Mesendoderm (in vitro differentiated cells): Measurements from ENCODE around the gene MYOF.
A peak's percentile ranks its signal among the peaks of the same experiment; 100 is the strongest.

Source experiments
- DNase-seq: peaks from one replicate; pipeline ENCODE4 v3.0.0; 2013
- H2AK5ac ChIP-seq: 2 replicates; pipeline ENCODE4 v1.6.1; 2013; ENCODE audit warnings: low read length, inconsistent platforms
- H2BK120ac ChIP-seq: 2 replicates; pipeline ENCODE4 v1.6.1; 2013; ENCODE audit warnings: low read depth, mild to moderate bottlenecking, low read length, moderate library complexity, mixed read lengths
- H2BK15ac ChIP-seq: replicated peaks from 2 replicates; pipeline ENCODE4 v1.6.1; 2013; ENCODE audit warnings: low read depth, mild to moderate bottlenecking, moderate library complexity
- H2BK5ac ChIP-seq: 2 replicates; pipeline ENCODE4 v1.6.1; 2013; ENCODE audit warnings: low read length, inconsistent platforms
- H3K18ac ChIP-seq: 2 replicates; pipeline ENCODE4 v1.6.1; 2013; ENCODE audit warnings: mild to moderate bottlenecking, low read length, mixed read lengths
- H3K23ac ChIP-seq: one replicate; pipeline ENCODE4 v1.6.1; 2013; ENCODE audit warnings: low read length
- H3K27ac ChIP-seq: 2 replicates; pipeline ENCODE4 v1.5.1; 2013; ENCODE audit warnings: low read depth, mild to moderate bottlenecking, inconsistent platforms, low read length, moderate library complexity
- H3K27me3 ChIP-seq: 2 replicates; pipeline ENCODE4 v1.6.1; 2013; ENCODE audit warnings: low read length, control low read depth, mild to moderate bottlenecking, inconsistent platforms; ENCODE audit not compliant: insufficient read depth, poor library complexity
- H3K36me3 ChIP-seq: 2 replicates; pipeline ENCODE4 v1.6.1; 2013; ENCODE audit warnings: low read length, inconsistent platforms; ENCODE audit not compliant: control insufficient read depth, insufficient read depth
- H3K4ac ChIP-seq: one replicate; pipeline ENCODE4 v1.6.1; 2013; ENCODE audit warnings: low read depth, mild to moderate bottlenecking, low read length, moderate library complexity
- H3K4me1 ChIP-seq: 2 replicates; pipeline ENCODE4 v1.6.1; 2013; ENCODE audit warnings: low read depth, low read length, inconsistent platforms; ENCODE audit not compliant: control insufficient read depth
- H3K4me2 ChIP-seq: 2 replicates; pipeline ENCODE4 v1.6.1; 2013; ENCODE audit warnings: low read length
- H3K4me3 ChIP-seq: 2 replicates; pipeline ENCODE4 v1.5.1; 2013; ENCODE audit warnings: mild to moderate bottlenecking, low read length
- H3K56ac ChIP-seq: one replicate; pipeline ENCODE4 v1.6.1; 2013; ENCODE audit warnings: low read length
- H3K79me1 ChIP-seq: 2 replicates; pipeline ENCODE4 v1.6.1; 2013; ENCODE audit warnings: low read length, inconsistent platforms
- H3K79me2 ChIP-seq: 2 replicates; pipeline ENCODE4 v1.6.1; 2013; ENCODE audit warnings: mild to moderate bottlenecking, low read length; ENCODE audit not compliant: control insufficient read depth, insufficient read depth
- H3K9ac ChIP-seq: 2 replicates; pipeline ENCODE4 v1.6.1; 2013; ENCODE audit warnings: low read length, inconsistent platforms
- H4K5ac ChIP-seq: one replicate; pipeline ENCODE4 v1.6.1; 2013; ENCODE audit warnings: low read length
- H4K8ac ChIP-seq: one replicate; pipeline ENCODE4 v1.6.1; 2013; ENCODE audit warnings: low read depth, mild to moderate bottlenecking, control low read depth, low read length, moderate library complexity
- WGBS: extraction: QIAGEN DNeasy Blood & Tissue Kit; methylation state at CpG from one replicate; pipeline ENCODE4 v1.1.7; 2013; ENCODE audit warnings: low lambda C conversion rate, missing lambda C conversion rate; ENCODE audit not compliant: insufficient coverage; ENCODE audit errors: extremely low coverage; 5-methylcytosine and 5-hydroxymethylcytosine counted together

The MYOF gene

GRCh38 chr10:93299606-93300287 lies 182.4 kb downstream of the MYOF start:
- H2AK5ac ChIP-seq, result no peak overlapping the region
- H3K18ac ChIP-seq, result peak overlapping the region; percentile 94
- H3K36me3 ChIP-seq, result no peaks in the 10 kb centered on the region
- peak overlapping the region; percentile 77 for H4K5ac ChIP-seq
- no peak overlapping the region for H4K8ac ChIP-seq
- no peaks in the 10 kb centered on the region for H3K79me2 ChIP-seq
- peak overlapping the region; percentile 63 for H3K56ac ChIP-seq
- H2BK15ac ChIP-seq, result no peak overlapping the region
- no peak overlapping the region for H3K9ac ChIP-seq
- H3K4me3 ChIP-seq, result no peak overlapping the region
- H2BK5ac ChIP-seq, result peak overlapping the region; percentile 54
- no peak overlapping the region for H3K4me2 ChIP-seq
- H2BK120ac ChIP-seq, result peak overlapping the region; percentile 68
- no peaks in the 10 kb centered on the region for H3K4me1 ChIP-seq
- no peak overlapping the region for H3K27ac ChIP-seq
- no peak overlapping the region for H3K23ac ChIP-seq
- H3K4ac ChIP-seq, result peak overlapping the region; percentile 37
- H3K79me1 ChIP-seq, result no peaks in the 10 kb centered on the region
- DNase-seq, result no peak
- WGBS, result no CpG with 5 or more reads among the region's 18 CpGs
- H3K27me3 ChIP-seq, result no peaks in the 10 kb centered on the region

DNA sequence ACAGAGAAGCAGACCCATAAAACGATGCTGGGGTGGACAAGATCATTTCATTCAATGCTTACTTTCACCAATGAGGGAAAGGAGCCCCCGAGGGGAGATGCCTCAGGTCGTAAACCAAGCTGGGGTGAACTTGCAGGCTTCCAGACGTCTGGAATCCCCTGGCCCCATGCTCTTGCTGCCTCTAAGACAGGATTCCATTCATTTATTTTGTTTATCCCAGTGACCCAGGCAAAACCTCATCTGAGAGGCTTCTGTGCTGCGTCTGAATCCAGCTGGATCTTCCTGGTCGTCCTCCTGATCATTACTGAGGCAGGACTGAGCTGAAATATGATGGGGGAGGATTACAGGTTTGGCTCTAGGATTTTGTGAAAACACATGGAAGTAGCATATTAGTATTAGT lies 182.9 kb downstream of the MYOF start:
- H3K4ac ChIP-seq, result no peak overlapping the region
- H3K27me3 ChIP-seq, result no peaks in the 10 kb centered on the region
- no peak overlapping the region for H2BK15ac ChIP-seq
- no peak overlapping the region for H2AK5ac ChIP-seq
- no peak overlapping the region for H4K5ac ChIP-seq
- no peaks in the 10 kb centered on the region for H3K79me1 ChIP-seq
- no peaks in the 10 kb centered on the region for H3K36me3 ChIP-seq
- peak overlapping the region; percentile 82 for H2BK120ac ChIP-seq
- H3K56ac ChIP-seq, result no peak overlapping the region
- no peak overlapping the region for H3K4me2 ChIP-seq
- no peak overlapping the region for H4K8ac ChIP-seq
- H3K27ac ChIP-seq, result no peak overlapping the region
- WGBS, result no CpG with 5 or more reads among the region's 6 CpGs
- no peak overlapping the region for H3K4me3 ChIP-seq
- peak overlapping the region; percentile 85 for H3K18ac ChIP-seq
- no peaks in the 10 kb centered on the region for H3K4me1 ChIP-seq
- peak; percentile 42 for DNase-seq
- H3K23ac ChIP-seq, result no peak overlapping the region
- no peak overlapping the region for H3K9ac ChIP-seq
- H3K79me2 ChIP-seq, result no peaks in the 10 kb centered on the region
- H2BK5ac ChIP-seq, result no peak overlapping the region

DNA sequence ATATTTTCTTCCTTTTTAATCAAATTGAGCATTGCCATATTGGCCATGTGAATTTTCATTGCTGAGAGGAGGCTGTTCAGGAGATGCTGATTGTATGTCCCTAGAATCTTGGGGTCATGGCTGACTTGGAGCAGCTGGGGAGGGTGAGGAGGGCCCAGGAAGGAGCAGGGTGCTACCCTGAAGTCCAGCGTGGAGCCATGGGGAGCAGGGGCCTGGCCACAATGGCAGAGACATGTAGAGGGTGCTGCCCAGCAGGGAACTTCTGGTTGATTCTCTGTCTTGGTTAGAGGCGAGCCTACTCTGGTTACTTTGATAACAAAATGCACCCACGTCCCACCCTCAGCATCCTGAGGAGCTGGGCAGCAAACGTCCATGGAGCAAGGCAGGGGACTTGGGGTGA lies 186.0 kb downstream of the MYOF start:
- Histone ChIP-seq H3K23ac (no peak overlapping the region), H2AK5ac (peak overlapping the region; percentile 30), H3K36me3 (no peaks in the 10 kb centered on the region), H3K27me3 (no peaks in the 10 kb centered on the region), H2BK5ac (no peak overlapping the region), H2BK120ac (no peak overlapping the region), H4K8ac (no peak overlapping the region), H3K4ac (no peak overlapping the region), H3K79me2 (no peaks in the 10 kb centered on the region), H4K5ac (no peak overlapping the region), H3K4me3 (no peak overlapping the region), H3K4me1 (no peaks in the 10 kb centered on the region), H3K4me2 (no peak overlapping the region), H3K9ac (no peak overlapping the region), H3K18ac (no peak overlapping the region), H3K79me1 (no peaks in the 10 kb centered on the region), H3K27ac (no peak overlapping the region), H2BK15ac (no peak overlapping the region), H3K56ac (no peak overlapping the region)
- DNase-seq, result no peak
- WGBS, result no CpG with 5 or more reads among the region's 4 CpGs

GRCh38 chr10:93293999-93294398 lies 188.1 kb downstream of the MYOF start:
- Histone ChIP-seq H4K8ac (no peak overlapping the region), H3K27ac (no peak overlapping the region), H2BK120ac (peak overlapping the region; percentile 10), H3K27me3 (no peaks in the 10 kb centered on the region), H3K4ac (no peak overlapping the region), H3K18ac (peak overlapping the region; percentile 46), H3K4me2 (no peak overlapping the region), H4K5ac (no peak overlapping the region), H2AK5ac (no peak overlapping the region), H3K4me1 (no peaks in the 10 kb centered on the region), H3K56ac (no peak overlapping the region), H3K4me3 (no peak overlapping the region), H3K9ac (no peak overlapping the region), H2BK5ac (no peak overlapping the region), H3K23ac (no peak overlapping the region), H3K79me1 (no peaks in the 10 kb centered on the region), H2BK15ac (no peak overlapping the region), H3K36me3 (no peaks in the 10 kb centered on the region), H3K79me2 (no peaks in the 10 kb centered on the region)
- no peak for DNase-seq
- no CpG with 5 or more reads among the region's 2 CpGs for WGBS

GRCh38 chr10:93290661-93291354 lies 191.3 kb downstream of the MYOF start:
- Histone ChIP-seq H3K4ac (peak overlapping the region; percentile 74), H3K79me1 (no peaks in the 10 kb centered on the region), H4K5ac (peak overlapping the region; percentile 88), H2BK120ac (peak overlapping the region; percentile 31), H3K18ac (peak overlapping the region; percentile 82), H3K56ac (peak overlapping the region; percentile 74), H3K27me3 (no peaks in the 10 kb centered on the region), H3K4me3 (no peak overlapping the region), H3K79me2 (no peaks in the 10 kb centered on the region), H3K9ac (peak overlapping the region; percentile 20), H3K4me1 (no peaks in the 10 kb centered on the region), H2BK15ac (no peak overlapping the region), H3K4me2 (no peak overlapping the region), H4K8ac (no peak overlapping the region), H2BK5ac (peak overlapping the region; percentile 61), H3K36me3 (no peaks in the 10 kb centered on the region), H3K27ac (no peak overlapping the region), H2AK5ac (peak overlapping the region; percentile 90), H3K23ac (no peak overlapping the region)
- DNase-seq, result no peak
- whole genome bisulfite sequencing, result no CpG with 5 or more reads among the region's 5 CpGs
